ENCODE measurements around the gene TRIM8. TPM values are rescaled to one million over a fixed set of nuclear protein-coding genes. Genes with fewer than 3 reads are reported as not detected.
A peak's percentile ranks its signal among the peaks of the same experiment; 100 is the strongest.

TRIM8 gene
- total RNA-seq, 6 experiments from 2014 or later: 34.7 to 99.8 (median 41.2) TPM

DNA sequence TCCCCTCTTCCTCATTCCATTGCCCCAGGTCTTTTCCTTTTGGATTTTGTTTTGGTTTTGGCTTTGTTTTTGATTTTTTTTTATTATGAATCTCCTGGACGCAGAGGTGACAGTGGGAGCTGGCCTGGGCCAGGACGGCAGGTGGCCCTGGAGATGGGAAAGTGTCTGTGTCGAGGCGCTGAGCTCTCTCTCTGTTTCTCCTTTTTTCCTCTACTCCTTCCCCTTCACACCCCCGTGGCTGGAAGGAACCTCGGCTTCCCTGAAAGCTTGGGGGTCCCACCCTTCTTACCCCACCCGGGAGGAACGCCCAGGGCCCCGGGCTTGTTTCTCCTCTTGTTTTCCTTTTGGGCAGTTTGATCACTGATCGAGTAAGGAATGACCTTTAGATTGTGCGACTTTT is 13.2 kb downstream of the TRIM8 start:
- Histone ChIP-seq H3K4me3 (no peak overlapping the region), H3K27ac (peak overlapping the region in 2 of 3 donors; percentile 32 to 43), H3K36me3 (peaks cover 7 to 35% (median 15%) of the 10 kb centered on the region in 4 donors), H3K9me3 (no peaks in the 10 kb centered on the region), H3K4me1 (peaks cover 0 to 14% (median 2%) of the 10 kb centered on the region in 4 donors), H3K27me3 (no peaks in the 10 kb centered on the region)
- WGBS (ENCODE audit: insufficient coverage, low coverage, low lambda C conversion rate, missing lambda C conversion rate): 66% methylated on average over 11 of the region's 11 CpGs
- peak in 1 of 3 donors; percentile 46 for DNase-seq
- intact Hi-C loops (cut with DNase I): no loop called here
- TF ChIP-seq, protein P1, sequence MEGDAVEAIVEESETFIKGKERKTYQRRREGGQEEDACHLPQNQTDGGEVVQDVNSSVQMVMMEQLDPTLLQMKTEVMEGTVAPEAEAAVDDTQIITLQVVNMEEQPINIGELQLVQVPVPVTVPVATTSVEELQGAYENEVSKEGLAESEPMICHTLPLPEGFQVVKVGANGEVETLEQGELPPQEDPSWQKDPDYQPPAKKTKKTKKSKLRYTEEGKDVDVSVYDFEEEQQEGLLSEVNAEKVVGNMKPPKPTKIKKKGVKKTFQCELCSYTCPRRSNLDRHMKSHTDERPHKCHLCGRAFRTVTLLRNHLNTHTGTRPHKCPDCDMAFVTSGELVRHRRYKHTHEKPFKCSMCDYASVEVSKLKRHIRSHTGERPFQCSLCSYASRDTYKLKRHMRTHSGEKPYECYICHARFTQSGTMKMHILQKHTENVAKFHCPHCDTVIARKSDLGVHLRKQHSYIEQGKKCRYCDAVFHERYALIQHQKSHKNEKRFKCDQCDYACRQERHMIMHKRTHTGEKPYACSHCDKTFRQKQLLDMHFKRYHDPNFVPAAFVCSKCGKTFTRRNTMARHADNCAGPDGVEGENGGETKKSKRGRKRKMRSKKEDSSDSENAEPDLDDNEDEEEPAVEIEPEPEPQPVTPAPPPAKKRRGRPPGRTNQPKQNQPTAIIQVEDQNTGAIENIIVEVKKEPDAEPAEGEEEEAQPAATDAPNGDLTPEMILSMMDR (IDR thresholded peaks at IDR 0.05): no peak
- TF ChIP-seq POLR2A (IDR thresholded peaks at IDR 0.05): no peak
- ATAC-seq: no peak

DNA sequence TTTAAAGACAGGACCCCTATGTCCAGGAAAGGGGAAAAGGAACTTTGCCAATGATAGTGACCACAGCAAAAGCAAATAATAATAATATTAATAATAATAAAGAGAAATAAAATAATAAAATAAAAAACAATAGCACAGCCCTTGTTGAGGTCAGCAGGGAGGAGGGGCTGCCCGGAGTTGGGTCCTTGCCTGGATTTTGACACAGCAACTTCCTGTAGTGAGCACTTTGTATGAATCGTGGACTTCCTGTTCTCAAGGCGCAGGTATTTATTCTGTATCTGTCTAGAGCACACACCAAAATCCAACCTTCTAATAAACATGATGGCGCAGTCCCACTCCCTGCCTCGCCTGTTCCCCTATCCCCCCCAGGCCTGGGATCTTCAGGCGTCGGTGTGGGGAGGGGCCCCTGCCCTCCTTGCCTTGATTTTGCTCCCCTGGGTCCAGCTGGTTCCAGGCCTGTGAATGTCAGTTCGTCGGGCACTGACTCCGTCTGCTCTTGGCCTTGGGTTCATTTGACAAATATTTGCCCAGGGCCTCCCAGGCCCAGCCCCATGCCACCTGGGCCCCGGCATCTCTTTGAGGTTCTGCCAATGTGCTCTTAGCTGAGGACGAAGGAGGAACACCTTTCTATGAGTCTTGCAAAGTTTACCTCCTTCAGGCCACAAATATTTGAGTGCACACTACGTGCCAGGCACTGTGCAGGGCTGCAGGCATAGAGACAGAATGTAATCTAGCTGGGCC is 13.9 kb downstream of the TRIM8 start:
- intact Hi-C loops (cut with DNase I): no loop called here
- Histone ChIP-seq H3K36me3 (peaks cover 7 to 35% (median 15%) of the 10 kb centered on the region in 4 donors), H3K27me3 (no peaks in the 10 kb centered on the region), H3K4me3 (no peak overlapping the region), H3K4me1 (peaks cover 0 to 14% (median 2%) of the 10 kb centered on the region in 4 donors), H3K9me3 (no peaks in the 10 kb centered on the region), H3K27ac (peak overlapping the region in 2 of 3 donors; percentile 32 to 43)
- DNase-seq (peak in 2 of 3 donors; percentile 27 to 59), ATAC-seq (peak; percentile 39 to 62 (median 49))
- 45% methylated on average over 11 of the region's 13 CpGs for WGBS (ENCODE audit: insufficient coverage, low coverage, low lambda C conversion rate, missing lambda C conversion rate)
- no peak for TF ChIP-seq POLR2A (IDR thresholded peaks at IDR 0.05)
- TF ChIP-seq, protein P1 (IDR thresholded peaks at IDR 0.05): no peak

DNA sequence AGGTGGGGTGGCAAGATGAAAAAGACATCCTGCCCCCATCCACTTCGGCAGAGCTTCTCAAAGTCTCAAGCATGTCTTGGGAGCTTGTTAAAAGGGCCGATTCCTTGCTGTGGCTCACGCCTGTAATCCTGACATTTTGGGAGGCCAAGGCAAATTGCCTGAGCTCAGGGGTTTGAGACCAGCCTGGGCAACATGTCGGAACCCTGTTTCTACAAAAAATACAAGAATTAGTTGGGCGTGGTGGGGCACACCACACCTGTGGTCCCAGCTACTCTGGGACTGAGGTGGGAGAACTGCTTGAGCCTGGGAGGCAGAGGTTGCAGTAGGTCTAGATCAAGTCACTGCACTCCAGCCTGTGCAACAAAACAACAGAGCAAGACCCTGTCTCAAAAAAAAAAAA is 14.5 kb downstream of the TRIM8 start:
- Histone ChIP-seq H3K27me3 (no peaks in the 10 kb centered on the region), H3K27ac (no peak overlapping the region), H3K4me3 (no peak overlapping the region), H3K9me3 (no peaks in the 10 kb centered on the region), H3K36me3 (peaks cover 7 to 30% (median 15%) of the 10 kb centered on the region in 4 donors), H3K4me1 (peaks cover 0 to 14% (median 2%) of the 10 kb centered on the region in 4 donors)
- no peak for TF ChIP-seq POLR2A (IDR thresholded peaks at IDR 0.05)
- TF ChIP-seq, protein P1 (IDR thresholded peaks at IDR 0.05): no peak
- WGBS (ENCODE audit: insufficient coverage, low coverage, low lambda C conversion rate, missing lambda C conversion rate): 62% methylated on average over 3 of the region's 5 CpGs
- ATAC-seq (no peak), DNase-seq (peak in 1 of 3 donors; percentile 23)
- intact Hi-C loops (cut with DNase I): no loop called here

DNA sequence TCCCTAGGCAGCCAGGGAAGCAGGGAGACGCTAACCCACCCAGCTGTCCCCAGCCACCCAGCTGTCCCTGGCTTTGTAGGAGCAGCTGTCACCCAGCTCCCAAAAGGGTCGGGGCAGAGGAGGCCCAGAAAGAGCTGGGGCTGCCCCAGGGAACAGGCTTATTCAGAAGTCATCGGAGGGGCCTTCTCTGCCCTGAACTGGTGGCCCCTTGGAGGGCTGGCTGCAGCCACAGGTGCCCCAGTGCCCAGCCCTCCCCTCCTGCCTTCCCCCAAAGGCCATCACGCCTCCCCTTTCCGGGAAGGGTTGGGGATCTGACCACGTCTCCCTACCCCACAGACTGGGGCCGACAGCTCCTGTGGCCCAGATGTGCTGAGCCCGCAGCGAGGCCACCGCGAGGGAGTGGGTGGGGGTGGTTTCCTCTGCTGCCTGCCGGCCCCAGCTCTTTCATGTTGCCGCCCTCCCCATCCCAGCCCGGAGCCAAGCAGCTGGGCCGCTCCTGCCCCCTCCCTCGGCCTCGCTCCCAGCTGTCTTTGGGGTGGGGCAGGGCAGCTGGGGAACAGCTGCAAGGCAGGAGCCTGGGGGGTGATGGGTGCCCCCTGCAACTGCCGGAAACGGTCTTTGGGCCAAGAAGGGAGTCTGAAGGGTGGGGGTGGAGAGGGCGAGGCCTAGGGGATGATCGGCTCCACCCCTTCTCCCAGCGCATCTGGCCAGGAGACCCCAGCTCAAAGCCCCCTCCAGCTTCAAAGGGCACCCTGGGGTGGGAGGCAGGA is 16.8 kb downstream of the TRIM8 start:
- WGBS (ENCODE audit: insufficient coverage, low coverage, low lambda C conversion rate, missing lambda C conversion rate): 20% methylated on average over 16 of the region's 22 CpGs
- Histone ChIP-seq H3K27me3 (no peaks in the 10 kb centered on the region), H3K9me3 (no peaks in the 10 kb centered on the region), H3K4me3 (no peak overlapping the region), H3K4me1 (peaks cover 0 to 14% (median 2%) of the 10 kb centered on the region in 4 donors), H3K36me3 (peaks cover 0 to 12% (median 7%) of the 10 kb centered on the region in 4 donors), H3K27ac (no peak overlapping the region)
- no peak for TF ChIP-seq POLR2A (IDR thresholded peaks at IDR 0.05)
- TF ChIP-seq, protein P1 (IDR thresholded peaks at IDR 0.05): no peak
- DNase-seq: peak in 1 of 3 donors; percentile 56
- ATAC-seq: peak; percentile 39 to 54 (median 48)
- intact Hi-C loops (cut with DNase I): no loop called here
